Cardiac fibroblast (primary cell): ENCODE measurements around the gene HYAL4.
"Not testable (repeated sequence)": the region's sequence is repeated elsewhere in the genome, so short reads cannot be mapped to it uniquely, and the experiment has no call there.

Source experiments
- DNase-seq, 2 donors: peaks; one replicate each; pipeline versions ENCODE4 v3.0.0 to v3.0.0-alpha.2; 2010; ENCODE audit warnings: low read depth in 2 of 2
- H3K4me3 ChIP-seq, 2 donors: replicated peaks in 1 of 2; 1 replicate in 1 of 2; 2 replicates in 1 of 2; pipeline ENCODE4 v1.5.1; 2011; ENCODE audit warnings: low read depth in 2 of 2, low read length in 2 of 2, mild to moderate bottlenecking in 2 of 2, moderate library complexity in 1 of 2
- TF ChIP-seq, protein P1 (sequence below): IDR thresholded peaks from one replicate; pipeline ENCODE4 v1.5.1; 2011; ENCODE audit warnings: low read depth, mild to moderate bottlenecking, low read length, inconsistent platforms

Gene HYAL4

DNA sequence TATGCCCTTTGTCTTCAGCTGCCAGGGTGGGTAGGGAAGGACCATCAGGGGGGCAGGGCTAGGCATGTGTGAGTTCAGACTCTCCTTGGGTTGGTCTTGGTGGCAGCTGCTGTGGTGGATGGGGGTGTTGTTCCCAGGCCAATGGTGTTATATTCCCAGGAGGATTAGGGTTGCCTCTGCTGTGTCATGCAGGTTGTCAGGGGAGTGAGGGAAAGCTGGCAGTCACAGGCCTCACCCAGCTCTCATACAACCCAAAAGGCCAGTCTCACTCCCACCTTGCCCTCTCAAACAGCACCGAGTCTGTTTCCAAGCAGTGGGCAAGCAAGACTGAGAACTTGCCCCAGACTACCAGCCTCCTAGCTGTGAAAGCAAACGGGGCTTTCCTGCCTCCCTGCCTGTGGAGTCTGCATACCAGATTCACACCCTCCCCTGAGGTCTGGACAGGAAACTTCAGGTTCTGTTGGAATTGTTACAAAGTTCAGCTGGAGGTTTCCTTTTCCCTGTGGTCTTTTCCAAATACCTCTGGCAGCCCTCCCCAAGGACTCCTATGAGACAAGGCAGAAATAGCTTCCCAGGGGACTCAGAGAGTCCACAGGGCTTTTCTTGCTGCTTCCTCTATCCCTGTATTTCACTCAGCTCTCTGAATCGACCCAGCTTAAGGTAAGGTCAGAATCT lies 1.4 kb downstream of the HYAL4 start:
- DNase-seq = peak; percentile 66 to 71

DNA sequence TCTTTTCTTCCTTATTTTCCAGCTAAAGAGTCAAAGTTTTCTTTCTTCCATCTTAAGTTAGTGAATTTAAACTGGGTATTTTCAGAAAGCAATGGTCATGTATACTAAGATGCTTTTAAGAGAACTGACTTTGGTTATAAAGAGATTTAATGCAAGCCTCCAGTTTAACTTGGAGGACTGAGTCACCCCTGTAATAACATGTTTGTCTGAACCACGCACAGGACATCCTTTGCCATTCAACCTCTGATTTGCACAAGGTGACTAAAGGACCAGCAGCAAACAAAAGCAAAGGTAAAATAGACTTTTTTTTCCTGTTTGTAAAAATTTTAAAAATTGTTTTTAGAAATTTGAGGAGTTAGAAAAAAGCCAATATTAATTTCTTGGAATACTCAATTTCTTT lies 2.9 kb downstream of the HYAL4 start:
- TF ChIP-seq, protein P1, sequence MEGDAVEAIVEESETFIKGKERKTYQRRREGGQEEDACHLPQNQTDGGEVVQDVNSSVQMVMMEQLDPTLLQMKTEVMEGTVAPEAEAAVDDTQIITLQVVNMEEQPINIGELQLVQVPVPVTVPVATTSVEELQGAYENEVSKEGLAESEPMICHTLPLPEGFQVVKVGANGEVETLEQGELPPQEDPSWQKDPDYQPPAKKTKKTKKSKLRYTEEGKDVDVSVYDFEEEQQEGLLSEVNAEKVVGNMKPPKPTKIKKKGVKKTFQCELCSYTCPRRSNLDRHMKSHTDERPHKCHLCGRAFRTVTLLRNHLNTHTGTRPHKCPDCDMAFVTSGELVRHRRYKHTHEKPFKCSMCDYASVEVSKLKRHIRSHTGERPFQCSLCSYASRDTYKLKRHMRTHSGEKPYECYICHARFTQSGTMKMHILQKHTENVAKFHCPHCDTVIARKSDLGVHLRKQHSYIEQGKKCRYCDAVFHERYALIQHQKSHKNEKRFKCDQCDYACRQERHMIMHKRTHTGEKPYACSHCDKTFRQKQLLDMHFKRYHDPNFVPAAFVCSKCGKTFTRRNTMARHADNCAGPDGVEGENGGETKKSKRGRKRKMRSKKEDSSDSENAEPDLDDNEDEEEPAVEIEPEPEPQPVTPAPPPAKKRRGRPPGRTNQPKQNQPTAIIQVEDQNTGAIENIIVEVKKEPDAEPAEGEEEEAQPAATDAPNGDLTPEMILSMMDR = no peak
- no peak overlapping the region for H3K4me3 ChIP-seq
- DNase-seq = no peak

More for the DNA sequence above, 1.4 kb downstream of the HYAL4 start:
- no peak overlapping the region for H3K4me3 ChIP-seq
- TF ChIP-seq, protein P1 = no peak

DNA sequence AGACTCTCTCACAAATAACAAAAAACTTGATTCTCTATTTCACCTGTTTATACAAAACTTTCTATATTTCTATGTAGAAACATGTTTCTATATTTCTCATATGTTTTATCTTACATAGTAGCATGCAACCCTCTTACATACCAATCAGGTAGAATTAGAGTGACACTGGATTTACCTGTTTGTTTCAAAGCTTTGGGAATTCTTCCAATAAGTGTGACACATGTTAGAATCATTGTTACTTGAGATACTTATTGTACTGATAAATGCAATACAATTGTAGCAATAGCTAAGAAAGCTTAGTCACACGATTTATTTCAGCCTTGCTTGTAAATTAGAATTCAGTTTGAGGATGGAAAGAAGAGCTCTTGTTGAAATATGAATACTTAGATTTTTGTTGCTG lies 4.9 kb downstream of the HYAL4 start:
- no peak overlapping the region for H3K4me3 ChIP-seq
- TF ChIP-seq, protein P1 = no peak
- no peak for DNase-seq

DNA sequence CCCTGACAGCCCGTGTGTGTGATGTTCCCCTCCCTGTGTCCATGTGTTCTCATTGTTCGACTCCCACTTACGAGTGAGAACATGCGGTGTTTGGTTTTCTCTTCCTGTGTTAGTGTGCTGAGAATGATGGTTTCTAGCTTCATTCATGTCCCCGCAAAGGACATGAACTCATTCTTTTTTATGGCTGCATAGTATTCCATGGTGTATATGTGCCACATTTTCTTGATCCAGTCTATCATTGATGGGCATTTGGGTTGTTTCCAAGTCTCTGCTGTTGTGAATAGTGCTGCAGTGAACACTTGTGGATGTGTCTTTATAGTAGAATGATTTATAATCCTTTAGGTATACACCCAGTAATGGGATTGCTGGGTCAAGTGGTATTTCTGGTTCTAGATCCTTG lies 6.4 kb downstream of the HYAL4 start:
- H3K4me3 ChIP-seq, DNase-seq: not testable (repeated sequence)

DNA sequence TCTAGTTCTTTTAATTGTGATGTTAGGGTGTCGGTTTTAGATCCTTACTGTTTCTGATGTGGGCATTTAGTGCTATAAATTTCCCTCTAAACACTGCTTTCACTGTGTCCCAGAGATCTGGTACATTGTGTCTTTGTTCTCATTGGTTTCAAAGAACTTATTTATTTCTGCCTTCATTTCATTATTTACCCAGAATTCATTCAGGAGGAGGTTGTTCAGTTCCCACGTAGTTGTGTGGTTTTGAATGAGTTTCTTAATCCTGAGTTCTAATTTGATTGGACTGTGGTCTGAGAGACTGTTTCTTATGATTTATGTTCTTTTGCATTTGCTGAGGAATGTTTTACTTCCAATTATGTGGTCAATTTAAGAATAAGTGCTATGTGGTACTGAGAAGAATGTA lies 9.3 kb downstream of the HYAL4 start:
- H3K4me3 ChIP-seq, DNase-seq: not testable (repeated sequence)

DNA sequence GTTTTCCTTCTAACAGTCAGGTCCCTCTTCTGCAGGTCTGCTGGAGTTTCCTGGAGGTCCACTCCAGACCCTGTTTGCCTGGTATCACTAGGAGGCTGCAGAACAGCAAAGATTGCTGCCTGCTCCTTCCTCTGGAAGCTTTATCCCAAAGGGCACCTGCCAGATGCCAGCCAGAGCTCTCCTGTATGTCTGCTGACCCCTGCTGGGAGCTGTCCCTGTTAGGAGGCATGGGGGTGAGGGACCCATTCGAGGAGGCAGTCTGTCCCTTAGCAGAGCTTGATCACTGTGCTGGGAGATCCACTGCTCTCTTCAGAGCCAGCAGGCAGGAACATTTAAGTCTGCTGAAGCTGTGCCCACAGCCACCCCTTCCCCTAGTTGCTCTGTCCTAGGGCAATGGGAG lies 11.5 kb downstream of the HYAL4 start:
- H3K4me3 ChIP-seq, DNase-seq: not testable (repeated sequence)

DNA sequence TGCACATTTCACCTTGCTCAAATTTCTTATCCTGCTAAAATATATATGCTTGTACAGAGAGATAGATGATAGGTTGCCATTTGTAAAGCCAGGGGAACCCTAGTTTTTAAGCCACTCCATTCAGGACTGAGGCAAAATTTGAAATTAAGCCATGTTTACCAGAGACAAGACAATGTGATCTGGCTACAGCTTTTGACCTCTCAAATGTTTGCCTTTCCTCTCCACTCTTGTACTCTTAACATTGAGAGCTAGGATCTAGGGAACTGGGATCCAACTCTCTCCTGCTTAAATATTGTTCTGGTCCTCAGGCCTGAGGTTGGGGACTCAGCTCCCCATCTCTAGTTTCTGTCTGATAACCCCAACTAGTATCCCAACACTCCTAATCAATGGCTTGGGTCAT lies 15.9 kb downstream of the HYAL4 start:
- H3K4me3 ChIP-seq = no peak overlapping the region
- DNase-seq = no peak
- TF ChIP-seq, protein P1 = no peak

DNA sequence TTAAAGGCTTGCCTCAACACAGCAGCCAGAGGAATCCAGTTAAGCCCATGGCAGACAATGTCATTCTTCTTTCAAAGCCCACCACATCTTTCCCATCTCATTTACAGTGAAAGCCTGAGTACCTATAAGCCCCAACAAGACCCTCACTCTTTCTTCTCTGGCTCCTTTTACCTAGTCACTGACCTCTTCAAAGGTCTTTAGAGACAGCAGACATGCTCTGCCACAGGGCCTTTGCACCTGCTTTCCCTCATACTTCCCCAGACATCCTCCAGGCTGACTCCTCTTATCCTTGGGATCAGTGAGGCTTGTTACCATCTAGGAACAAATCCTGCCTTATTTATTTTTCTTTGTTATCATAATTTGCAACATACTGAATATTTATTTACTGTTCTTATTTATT lies 17.8 kb downstream of the HYAL4 start:
- TF ChIP-seq, protein P1 = no peak
- H3K4me3 ChIP-seq = no peak overlapping the region
- DNase-seq = no peak
